D721Med (cell line): Measurements from ENCODE around the gene CCDC201.
"Not testable (repeated sequence)": the region's sequence is repeated elsewhere in the genome, so short reads cannot be mapped to it uniquely, and the experiment has no call there.

Source experiments
- DNase-seq: peaks from one replicate; pipeline ENCODE4 v3.0.0; 2011; ENCODE audit warnings: low spot score; ENCODE audit not compliant: insufficient read length
- FAIRE-seq: peaks from 2 replicates; lab custom pipeline; 2011; peaks lifted over from hg19 to GRCh38; lab: Jason Lieb, UNC
- CTCF ChIP-seq: IDR thresholded peaks from 2 replicates; pipeline ENCODE4 v1.5.1; 2012; ENCODE audit warnings: mild to moderate bottlenecking, control low read depth; ENCODE audit not compliant: insufficient read depth; ENCODE audit errors: missing control alignments

Gene CCDC201

GRCh38 chr7:45863715-45864114, 9.2 kb downstream of the CCDC201 start:
- FAIRE-seq = no peak
- no peak for DNase-seq
- no peak for TF ChIP-seq CTCF

GRCh38 chr7:45856888-45857287, 16.0 kb downstream of the CCDC201 start:
- DNase-seq, FAIRE-seq: not testable (repeated sequence)

GRCh38 chr7:45855680-45856079, 17.2 kb downstream of the CCDC201 start:
- FAIRE-seq, DNase-seq: not testable (repeated sequence)

GRCh38 chr7:45853491-45853890, 19.4 kb downstream of the CCDC201 start:
- DNase-seq, FAIRE-seq: not testable (repeated sequence)

GRCh38 chr7:45852984-45853383, 19.9 kb downstream of the CCDC201 start:
- FAIRE-seq, DNase-seq: not testable (repeated sequence)

GRCh38 chr7:45848734-45849133, 24.1 kb downstream of the CCDC201 start:
- not testable (repeated sequence) for FAIRE-seq, DNase-seq

- not testable (repeated sequence) for FAIRE-seq, DNase-seq
Observed at GRCh38 chr7:45846536-45846935, 26.3 kb downstream of the CCDC201 start.

GRCh38 chr7:45841926-45842717, 30.8 kb downstream of the CCDC201 start:
- not testable (repeated sequence) for FAIRE-seq, DNase-seq

- not testable (repeated sequence) for DNase-seq, FAIRE-seq
Observed at GRCh38 chr7:45838852-45839251, 34.0 kb downstream of the CCDC201 start.

- not testable (repeated sequence) for DNase-seq, FAIRE-seq
Observed at GRCh38 chr7:45832433-45833177, 40.3 kb downstream of the CCDC201 start.

- DNase-seq, FAIRE-seq: not testable (repeated sequence)
Observed at GRCh38 chr7:45829846-45830245, 43.0 kb downstream of the CCDC201 start.

GRCh38 chr7:45827731-45828130, 45.2 kb downstream of the CCDC201 start:
- FAIRE-seq, DNase-seq: not testable (repeated sequence)

- not testable (repeated sequence) for FAIRE-seq, DNase-seq
Observed at GRCh38 chr7:45826550-45826949, 46.3 kb downstream of the CCDC201 start.

- FAIRE-seq, DNase-seq: not testable (repeated sequence)
Observed at GRCh38 chr7:45818763-45819162, 54.1 kb downstream of the CCDC201 start.

- not testable (repeated sequence) for DNase-seq, FAIRE-seq
Observed at GRCh38 chr7:45817913-45818312, 55.0 kb downstream of the CCDC201 start.

GRCh38 chr7:45817016-45817415, 55.9 kb downstream of the CCDC201 start:
- not testable (repeated sequence) for FAIRE-seq, DNase-seq

- not testable (repeated sequence) for DNase-seq, FAIRE-seq
Observed at GRCh38 chr7:45814216-45815118, 58.4 kb downstream of the CCDC201 start.

GRCh38 chr7:45813771-45814170, 59.1 kb downstream of the CCDC201 start:
- FAIRE-seq, DNase-seq: not testable (repeated sequence)
